ENCODE data around the gene GALNT6.

The GALNT6 gene

GRCh38 chr12:51388069-51388799 lies 3.0 kb downstream of the GALNT6 start:
- TF ChIP-seq, protein P1, sequence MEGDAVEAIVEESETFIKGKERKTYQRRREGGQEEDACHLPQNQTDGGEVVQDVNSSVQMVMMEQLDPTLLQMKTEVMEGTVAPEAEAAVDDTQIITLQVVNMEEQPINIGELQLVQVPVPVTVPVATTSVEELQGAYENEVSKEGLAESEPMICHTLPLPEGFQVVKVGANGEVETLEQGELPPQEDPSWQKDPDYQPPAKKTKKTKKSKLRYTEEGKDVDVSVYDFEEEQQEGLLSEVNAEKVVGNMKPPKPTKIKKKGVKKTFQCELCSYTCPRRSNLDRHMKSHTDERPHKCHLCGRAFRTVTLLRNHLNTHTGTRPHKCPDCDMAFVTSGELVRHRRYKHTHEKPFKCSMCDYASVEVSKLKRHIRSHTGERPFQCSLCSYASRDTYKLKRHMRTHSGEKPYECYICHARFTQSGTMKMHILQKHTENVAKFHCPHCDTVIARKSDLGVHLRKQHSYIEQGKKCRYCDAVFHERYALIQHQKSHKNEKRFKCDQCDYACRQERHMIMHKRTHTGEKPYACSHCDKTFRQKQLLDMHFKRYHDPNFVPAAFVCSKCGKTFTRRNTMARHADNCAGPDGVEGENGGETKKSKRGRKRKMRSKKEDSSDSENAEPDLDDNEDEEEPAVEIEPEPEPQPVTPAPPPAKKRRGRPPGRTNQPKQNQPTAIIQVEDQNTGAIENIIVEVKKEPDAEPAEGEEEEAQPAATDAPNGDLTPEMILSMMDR (IDR thresholded peaks at IDR 0.05; ENCODE audit: low read depth, low read length, missing control alignments): no peak
- no peak overlapping the region for H3K4me3 ChIP-seq (ENCODE audit: low read depth, low read length)
- DNase-seq (ENCODE audit: low read depth): peak; percentile 24
- in situ Hi-C loops (cut with HindIII; ENCODE audit: low sequenced_read_pairs): no loop called here

DNA sequence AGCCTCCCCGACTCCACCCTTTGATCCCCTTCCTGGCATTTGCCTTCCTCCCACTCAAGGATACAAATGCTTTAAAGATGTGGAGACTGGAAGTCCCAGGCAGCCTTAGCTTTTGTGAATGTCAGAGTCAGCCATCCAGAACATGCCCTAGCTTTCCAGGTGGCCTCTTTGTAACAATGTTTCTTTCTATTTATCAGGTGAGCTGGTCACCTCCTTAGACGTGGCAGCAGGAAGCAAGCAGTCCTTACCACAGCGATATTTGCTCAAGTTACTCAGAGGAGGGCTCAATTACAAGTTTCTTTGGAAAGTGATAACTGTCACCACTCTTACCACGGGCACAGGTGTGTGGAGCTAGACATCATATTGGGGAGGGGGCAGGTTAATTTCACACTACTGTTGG lies 4.9 kb downstream of the GALNT6 start:
- DNase-seq (ENCODE audit: low read depth): no peak
- in situ Hi-C loops (cut with HindIII; ENCODE audit: low sequenced_read_pairs): no loop called here
- H3K4me3 ChIP-seq (ENCODE audit: low read depth, low read length): no peak overlapping the region
- TF ChIP-seq, protein P1 (IDR thresholded peaks at IDR 0.05; ENCODE audit: low read depth, low read length, missing control alignments): no peak

GRCh38 chr12:51383269-51383905 lies 7.8 kb downstream of the GALNT6 start:
- no peak overlapping the region for H3K4me3 ChIP-seq (ENCODE audit: low read depth, low read length)
- TF ChIP-seq, protein P1 (IDR thresholded peaks at IDR 0.05; ENCODE audit: low read depth, low read length, missing control alignments): no peak
- DNase-seq (ENCODE audit: low read depth): no peak
- in situ Hi-C loops (cut with HindIII; ENCODE audit: low sequenced_read_pairs): no loop called here

DNA sequence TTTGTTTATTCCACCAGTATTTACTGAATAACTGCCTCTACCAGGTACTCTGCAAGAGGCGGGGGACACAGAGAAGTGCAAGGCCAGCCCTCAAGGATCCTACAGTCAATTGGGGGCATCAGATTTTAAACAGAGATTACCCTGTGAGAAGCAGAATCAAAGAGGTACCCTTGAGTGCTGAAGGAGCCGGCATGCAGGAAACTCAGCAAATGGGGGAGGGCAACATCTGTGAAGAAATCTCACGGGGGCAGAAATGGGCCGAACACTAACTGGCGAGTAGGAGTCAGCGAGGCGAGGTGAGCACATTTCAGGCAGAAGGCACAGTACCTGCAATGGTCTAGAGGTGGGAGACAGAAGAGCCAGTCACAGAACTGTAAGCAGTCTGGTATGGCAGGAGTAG lies 9.0 kb downstream of the GALNT6 start:
- DNase-seq (ENCODE audit: low read depth): no peak
- in situ Hi-C loops (cut with HindIII; ENCODE audit: low sequenced_read_pairs): no loop called here
- TF ChIP-seq, protein P1 (IDR thresholded peaks at IDR 0.05; ENCODE audit: low read depth, low read length, missing control alignments): no peak
- no peak overlapping the region for H3K4me3 ChIP-seq (ENCODE audit: low read depth, low read length)

DNA sequence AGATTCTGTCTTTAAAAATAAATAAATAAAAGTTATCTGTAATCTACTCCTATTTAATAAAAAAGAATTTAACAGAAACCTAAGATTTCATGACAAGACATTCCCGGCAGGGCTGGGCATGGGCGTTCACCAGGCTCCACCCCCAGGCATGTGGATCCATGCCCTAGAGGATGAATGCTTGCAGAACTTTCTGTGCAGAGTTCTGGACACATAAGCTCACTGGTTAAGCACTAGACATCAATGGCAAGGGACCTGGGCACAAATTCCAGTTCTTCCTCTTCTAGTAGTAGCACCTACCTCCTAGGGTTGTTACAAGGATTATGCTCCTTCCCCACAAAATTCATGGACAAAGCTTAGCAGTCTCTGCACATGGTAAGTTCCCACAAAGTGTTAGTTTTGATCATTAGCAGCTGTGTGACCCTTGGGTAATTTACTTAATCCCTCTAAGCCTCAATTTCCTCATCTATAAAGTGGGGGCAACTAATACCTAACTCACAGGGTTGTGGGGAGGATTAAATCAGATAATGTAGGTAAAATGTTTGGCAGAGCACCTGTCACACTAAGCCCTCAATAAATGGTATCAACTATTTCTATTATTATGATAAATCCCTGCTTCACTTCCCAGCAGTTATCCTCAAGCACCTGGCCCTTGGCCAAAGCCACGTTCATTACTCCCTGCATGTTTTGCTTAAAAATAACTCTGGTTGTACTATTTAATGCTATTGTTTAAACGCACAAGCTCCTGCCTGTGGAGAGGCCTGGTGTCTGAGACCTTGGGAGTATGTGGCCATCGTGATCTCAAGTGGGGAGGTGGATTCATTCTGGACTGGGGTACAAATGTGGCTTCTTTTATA lies 9.8 kb downstream of the GALNT6 start:
- TF ChIP-seq, protein P1 (IDR thresholded peaks at IDR 0.05; ENCODE audit: low read depth, low read length, missing control alignments): no peak
- no peak overlapping the region for H3K4me3 ChIP-seq (ENCODE audit: low read depth, low read length)
- in situ Hi-C loops (cut with HindIII; ENCODE audit: low sequenced_read_pairs): no loop called here
- DNase-seq (ENCODE audit: low read depth): peak; percentile 42

- in situ Hi-C loops (cut with HindIII; ENCODE audit: low sequenced_read_pairs): no loop called here
- no peak overlapping the region for H3K4me3 ChIP-seq (ENCODE audit: low read depth, low read length)
- DNase-seq (ENCODE audit: low read depth): no peak
- TF ChIP-seq, protein P1 (IDR thresholded peaks at IDR 0.05; ENCODE audit: low read depth, low read length, missing control alignments): no peak
Measured at GRCh38 chr12:51379571-51379970, 11.6 kb downstream of the GALNT6 start.

Measured in astrocyte of the cerebellum (primary cell).